HAP-1 (cell line): ENCODE results near the gene UBL5.

Source experiments
- DNase-seq, 2 experiments: peaks; one replicate each; pipeline ENCODE4 v3.0.0-alpha.2; 2016 to 2020; ENCODE audit warnings: low spot score in 2 of 2
- H3K27me3 ChIP-seq: fragments of 250-450 bp; sonication (Bioruptor Pico); 2 replicates; pipeline ENCODE4 v1.5.1; 2020; ENCODE audit warnings: low read depth, mild to moderate bottlenecking, moderate library complexity
- H3K36me3 ChIP-seq: fragments of 250-450 bp; sonication (Bioruptor Pico); replicated peaks from 2 replicates; pipeline ENCODE4 v1.5.1; 2020; ENCODE audit warnings: mild to moderate bottlenecking
- H3K4me1 ChIP-seq: fragments of 250-450 bp; sonication (Bioruptor Pico); 2 replicates; pipeline ENCODE4 v1.5.1; 2020; ENCODE audit warnings: mild to moderate bottlenecking
- H3K4me3 ChIP-seq: fragments of 250-450 bp; sonication (Bioruptor Pico); 2 replicates; pipeline ENCODE4 v1.5.1; 2020; ENCODE audit warnings: mild to moderate bottlenecking, moderate library complexity
- H3K9me3 ChIP-seq: fragments of 250-450 bp; sonication (Bioruptor Pico); 2 replicates; pipeline ENCODE4 v1.5.1; 2020; ENCODE audit warnings: mild to moderate bottlenecking, moderate library complexity
- in situ Hi-C: fragments of 300-500 bp; cut with MboI; formaldehyde crosslinking; loops from 3 replicates; pipeline ENCODE4 v1.14.3; 2020; ENCODE audit warnings: low sequenced_read_pairs, inconsistent platforms, mixed read lengths

UBL5 gene

DNA sequence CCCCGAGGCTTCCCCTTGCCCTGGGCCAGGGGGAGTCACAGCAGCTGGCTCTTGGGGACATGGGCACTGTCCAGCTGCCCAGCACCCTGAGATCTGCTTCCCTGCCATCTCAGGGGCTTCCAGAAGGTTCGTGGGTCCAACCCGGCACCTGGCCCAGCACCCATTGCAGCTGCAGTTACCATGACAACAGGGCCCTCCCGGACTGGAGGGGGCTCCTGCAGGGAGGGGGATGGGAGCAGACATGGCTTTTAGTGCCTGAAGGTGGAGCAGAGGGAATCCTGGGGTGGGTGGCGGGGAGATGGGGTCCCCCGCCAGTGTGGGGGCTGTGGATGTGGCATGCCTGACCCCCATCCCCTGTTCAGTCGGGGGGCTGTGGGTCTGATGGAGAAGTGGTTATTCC, 22.1 kb downstream of the UBL5 start:
- Histone ChIP-seq H3K36me3 (peaks cover 10% of the 10 kb centered on the region), H3K4me1 (no peaks in the 10 kb centered on the region), H3K4me3 (no peak overlapping the region), H3K27me3 (no peaks in the 10 kb centered on the region), H3K9me3 (no peaks in the 10 kb centered on the region)
- DNase-seq = no peak
- in situ Hi-C loops = no loop called here

DNA sequence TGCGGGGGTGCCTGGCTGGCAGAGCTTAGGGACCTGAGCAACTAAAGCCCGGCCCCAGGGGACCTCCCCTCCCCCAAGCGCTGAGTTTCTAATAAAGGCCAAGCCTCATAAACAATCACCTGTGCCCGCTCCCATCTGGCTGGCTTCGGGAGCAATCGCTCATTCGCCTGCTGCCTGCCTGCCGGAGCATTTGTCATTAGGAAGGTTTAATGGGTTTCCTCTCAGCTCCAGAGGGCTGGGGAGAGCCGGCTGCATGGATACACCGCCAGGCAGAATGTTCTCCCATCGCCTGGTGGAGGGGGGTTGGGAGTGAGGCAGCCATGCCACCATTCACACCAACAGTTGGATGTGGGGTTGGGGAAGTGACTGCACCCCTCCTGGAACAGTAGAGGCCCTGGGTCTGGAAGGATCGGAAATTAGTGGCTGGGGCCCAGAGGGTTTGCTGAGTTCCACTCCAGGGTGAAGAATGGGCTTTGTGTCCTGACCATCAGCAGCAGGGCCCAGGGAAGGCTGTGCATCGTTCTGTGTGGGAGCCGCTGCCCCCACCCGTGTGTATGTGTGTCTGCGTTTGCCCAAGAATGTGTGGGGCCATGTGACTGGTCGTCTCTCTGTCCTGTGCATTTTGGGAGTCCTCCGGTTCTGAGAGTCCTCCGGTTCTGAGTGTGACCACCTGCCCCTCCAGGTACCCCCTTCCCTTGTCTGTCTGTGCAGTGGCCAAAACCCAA, 22.7 kb downstream of the UBL5 start:
- DNase-seq = no peak
- peaks cover 10% of the 10 kb centered on the region for H3K36me3 ChIP-seq
- no peak overlapping the region for H3K4me3 ChIP-seq
- no peaks in the 10 kb centered on the region for H3K9me3 ChIP-seq
- in situ Hi-C loops = no loop called here
- H3K27me3 ChIP-seq = no peaks in the 10 kb centered on the region
- no peaks in the 10 kb centered on the region for H3K4me1 ChIP-seq

DNA sequence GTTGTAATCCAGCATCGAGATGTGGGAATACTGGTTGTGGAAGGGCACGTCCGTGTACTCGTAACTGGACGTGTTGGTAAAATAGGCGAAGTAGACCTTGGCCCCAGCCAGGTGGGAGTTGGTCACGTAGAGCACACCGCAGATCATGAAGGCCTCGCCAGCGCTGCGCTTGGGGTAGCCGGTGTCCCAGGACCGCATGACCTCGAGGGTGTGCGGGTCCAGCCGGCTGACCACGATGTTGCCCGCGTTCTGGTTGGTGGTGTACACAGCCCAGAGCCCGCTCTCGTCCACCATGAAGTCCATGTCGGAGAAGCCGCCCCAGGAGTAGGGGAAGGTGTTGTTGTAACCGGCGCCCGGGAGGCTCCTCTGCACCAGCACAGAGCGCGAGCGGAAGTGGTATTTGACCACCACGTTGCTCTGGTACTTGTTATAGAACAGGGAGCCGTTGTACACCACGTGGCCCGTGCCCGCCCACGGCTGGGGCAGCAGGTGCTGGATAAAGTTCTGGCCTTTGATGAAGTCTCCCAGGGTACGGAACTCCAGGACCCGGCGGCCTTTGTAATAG, 26.6 kb downstream of the UBL5 start:
- Histone ChIP-seq H3K9me3 (no peaks in the 10 kb centered on the region), H3K36me3 (no peaks in the 10 kb centered on the region), H3K27me3 (no peaks in the 10 kb centered on the region), H3K4me3 (no peak overlapping the region), H3K4me1 (no peaks in the 10 kb centered on the region)
- no peak for DNase-seq
- in situ Hi-C loops = no loop called here

DNA sequence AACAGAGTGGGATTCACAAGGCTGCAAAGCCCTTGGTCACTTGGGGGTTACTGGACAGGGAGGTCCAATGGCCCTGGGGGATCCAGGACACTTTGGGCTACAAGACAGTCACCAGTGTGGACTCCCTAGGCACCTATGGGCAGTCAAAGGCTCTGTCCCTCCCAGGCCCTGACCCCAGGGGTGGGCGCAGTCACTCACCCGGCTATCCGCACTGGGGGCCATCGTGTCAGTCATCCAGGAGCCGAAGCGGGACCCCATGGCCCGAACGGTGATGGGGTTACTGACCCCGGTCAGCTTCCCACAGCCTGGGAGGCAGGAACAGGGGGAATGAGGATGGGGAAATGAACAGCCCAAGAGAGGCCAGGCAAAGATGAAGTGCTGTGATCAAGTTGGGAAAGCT, 28.9 kb downstream of the UBL5 start:
- no peaks in the 10 kb centered on the region for H3K4me1 ChIP-seq

DNA sequence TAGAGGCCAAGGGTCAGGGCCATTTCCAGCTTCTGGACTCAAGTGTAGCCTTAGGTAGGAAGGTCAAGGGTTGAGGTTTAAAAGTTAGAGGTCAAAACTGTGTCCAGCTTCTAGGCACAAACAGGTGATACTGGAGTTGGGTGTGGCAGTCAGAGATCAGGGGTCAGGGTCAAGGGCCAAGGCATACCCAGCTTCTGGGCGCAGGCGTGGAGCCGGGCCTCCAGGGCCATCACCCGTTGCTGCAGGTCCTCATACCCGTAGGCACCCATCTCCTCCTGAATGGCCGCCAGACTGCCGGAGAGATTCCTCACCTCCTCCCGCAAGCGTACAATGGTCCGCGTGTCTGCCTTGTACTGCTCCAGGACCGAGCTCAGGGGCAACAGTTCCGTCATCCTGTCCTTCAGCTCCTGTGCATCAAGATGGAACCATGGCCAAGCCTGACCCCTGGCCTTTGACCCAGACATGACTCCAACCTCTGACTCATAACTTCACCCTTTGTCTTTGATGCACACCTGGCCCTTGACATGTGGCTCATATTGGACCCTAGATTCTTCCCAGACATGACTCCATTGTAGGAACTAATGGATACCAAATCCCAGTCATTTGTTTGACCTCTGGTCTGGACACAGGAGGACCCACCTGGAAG, 29.5 kb downstream of the UBL5 start:
- Histone ChIP-seq H3K27me3 (no peaks in the 10 kb centered on the region), H3K4me1 (no peaks in the 10 kb centered on the region), H3K9me3 (no peaks in the 10 kb centered on the region), H3K36me3 (no peaks in the 10 kb centered on the region), H3K4me3 (no peak overlapping the region)
- no peak for DNase-seq
- in situ Hi-C loops = no loop called here

More for the DNA sequence above, 28.9 kb downstream of the UBL5 start:
- no peak for DNase-seq
- Histone ChIP-seq H3K36me3 (no peaks in the 10 kb centered on the region), H3K9me3 (no peaks in the 10 kb centered on the region), H3K4me3 (no peak overlapping the region), H3K27me3 (no peaks in the 10 kb centered on the region)
- in situ Hi-C loops = no loop called here

DNA sequence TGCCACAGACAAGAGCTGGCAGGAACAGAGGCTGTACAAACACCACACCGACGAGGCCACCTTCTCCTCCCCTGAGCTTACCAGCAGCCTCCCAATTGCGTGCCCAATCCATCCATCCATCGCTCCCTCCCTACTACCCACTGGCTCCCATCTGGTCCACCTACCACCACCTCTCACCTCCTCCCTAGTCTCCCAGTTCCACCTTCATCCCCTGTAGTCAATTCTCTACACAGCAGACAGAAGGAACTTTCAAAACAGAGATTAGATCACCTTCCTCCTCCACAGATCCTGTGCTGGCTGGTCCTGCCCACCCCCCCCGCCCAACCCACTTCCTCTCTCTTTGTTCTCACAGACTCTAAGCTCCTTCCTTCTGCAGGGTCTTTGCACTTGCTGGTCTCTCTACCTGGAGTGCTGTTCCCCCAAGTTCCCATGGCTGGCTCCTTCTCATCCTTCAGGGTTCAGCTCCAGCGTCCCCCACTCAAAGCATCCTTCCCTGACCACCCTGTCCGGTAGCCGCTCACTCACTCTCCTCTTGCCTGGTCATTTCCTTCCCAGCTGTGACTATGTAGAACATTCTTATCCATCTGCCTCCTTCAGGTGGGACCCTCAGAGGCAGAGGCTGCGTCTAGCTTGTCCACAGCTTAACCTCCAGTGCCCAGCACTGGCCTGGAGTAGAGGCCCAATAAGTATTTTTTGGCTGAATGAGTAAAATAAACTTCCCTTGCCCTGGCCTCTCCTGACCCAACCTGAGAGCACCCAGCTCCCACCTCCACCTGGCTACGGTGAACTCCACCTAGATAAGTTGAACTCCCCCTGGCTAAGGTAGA, 30.4 kb downstream of the UBL5 start:
- no peak for DNase-seq
- Histone ChIP-seq H3K36me3 (no peaks in the 10 kb centered on the region), H3K4me1 (no peaks in the 10 kb centered on the region), H3K4me3 (no peak overlapping the region), H3K9me3 (no peaks in the 10 kb centered on the region), H3K27me3 (no peaks in the 10 kb centered on the region)
- in situ Hi-C loops = no loop called here

DNA sequence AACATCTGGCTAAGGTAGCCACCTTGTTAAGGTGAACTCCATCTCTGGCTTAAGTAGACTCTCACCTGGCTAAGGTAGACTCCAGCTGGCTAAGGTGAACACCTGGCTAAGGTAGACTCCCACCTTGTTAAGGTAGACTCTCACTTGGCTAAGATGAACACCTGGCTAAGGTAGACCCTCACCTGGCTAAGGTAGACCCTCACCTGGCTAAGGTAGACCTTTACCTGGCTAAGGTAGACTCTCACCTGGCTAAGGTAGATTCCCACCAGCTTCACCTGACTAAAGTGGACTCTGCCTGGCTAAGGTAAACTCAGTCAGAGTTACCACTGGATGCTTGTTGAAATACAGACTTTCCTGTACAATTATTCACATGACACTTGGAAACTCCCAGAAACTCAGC, 31.0 kb downstream of the UBL5 start:
- no peaks in the 10 kb centered on the region for H3K27me3 ChIP-seq
- in situ Hi-C loops = no loop called here
- H3K4me1 ChIP-seq = no peaks in the 10 kb centered on the region
- no peaks in the 10 kb centered on the region for H3K36me3 ChIP-seq
- no peak overlapping the region for H3K4me3 ChIP-seq
- DNase-seq = no peak
- H3K9me3 ChIP-seq = no peaks in the 10 kb centered on the region

DNA sequence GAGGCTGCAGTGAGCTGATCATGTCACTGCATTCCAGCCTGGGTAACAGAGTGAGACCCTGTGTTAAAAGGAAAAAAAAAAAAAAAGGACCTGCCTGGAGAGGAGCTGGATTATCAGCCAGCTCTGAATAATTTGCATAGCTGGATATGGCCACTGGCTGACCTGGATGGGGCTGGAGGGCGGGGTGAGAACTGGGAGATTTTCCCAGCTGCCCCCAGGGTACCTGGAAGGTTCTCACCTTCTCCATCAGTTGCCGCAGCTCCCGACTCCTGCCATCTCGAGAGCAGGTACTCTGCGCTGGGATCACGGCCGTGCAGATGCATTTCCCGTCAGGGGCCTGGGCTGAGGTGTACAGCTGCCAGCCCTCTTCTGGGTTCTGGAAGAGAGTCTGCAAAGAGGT, 32.7 kb downstream of the UBL5 start:
- H3K9me3 ChIP-seq = no peaks in the 10 kb centered on the region
- in situ Hi-C loops = no loop called here

DNA sequence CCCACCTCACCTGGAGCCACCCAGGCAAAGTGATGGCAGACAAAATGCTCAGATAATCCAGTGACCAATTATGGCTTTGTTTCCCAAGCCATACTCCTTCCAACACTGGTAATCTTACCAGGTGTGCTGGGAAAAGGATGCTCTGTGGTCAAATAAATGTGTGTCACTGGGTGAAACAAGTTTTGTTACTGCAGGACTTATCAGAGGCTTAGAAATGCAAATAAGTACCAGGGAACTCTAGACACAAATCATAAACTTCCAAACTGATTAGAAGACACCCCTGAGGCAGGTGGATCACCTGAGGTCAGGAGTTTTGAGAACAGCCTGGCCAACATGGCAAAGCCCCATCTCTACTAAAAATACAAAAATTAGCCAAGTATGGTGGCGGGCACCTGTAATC, 33.8 kb downstream of the UBL5 start:
- H3K9me3 ChIP-seq = no peaks in the 10 kb centered on the region
- peaks cover 5% of the 10 kb centered on the region for H3K4me1 ChIP-seq
- no peak overlapping the region for H3K4me3 ChIP-seq
- no peaks in the 10 kb centered on the region for H3K36me3 ChIP-seq
- H3K27me3 ChIP-seq = no peaks in the 10 kb centered on the region
- in situ Hi-C loops = no loop called here
- DNase-seq = no peak

More for the DNA sequence above, 32.7 kb downstream of the UBL5 start:
- no peaks in the 10 kb centered on the region for H3K27me3 ChIP-seq
- no peaks in the 10 kb centered on the region for H3K36me3 ChIP-seq
- H3K4me1 ChIP-seq = no peaks in the 10 kb centered on the region
- H3K4me3 ChIP-seq = no peak overlapping the region
- DNase-seq = no peak

DNA sequence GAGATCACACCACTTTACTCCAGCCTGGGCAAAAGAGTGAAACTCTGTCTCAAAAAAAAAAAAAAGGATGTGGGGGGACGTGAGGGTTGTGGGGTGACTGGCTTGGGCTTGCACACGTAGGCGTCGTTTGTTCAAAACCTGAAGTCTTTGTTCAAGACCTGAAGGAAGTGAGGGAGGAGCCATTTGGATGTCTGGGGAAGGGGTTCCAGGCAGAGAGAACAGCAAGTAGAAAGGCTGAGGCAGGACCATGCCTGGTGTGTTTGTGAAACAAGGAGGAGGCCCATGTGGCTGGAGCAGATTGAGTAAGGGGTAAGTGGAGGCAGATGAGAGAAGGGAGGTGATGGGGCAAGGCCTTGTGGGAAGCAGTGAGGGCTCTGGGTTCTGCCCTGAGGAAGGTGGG, 35.2 kb downstream of the UBL5 start:
- H3K36me3 ChIP-seq = no peaks in the 10 kb centered on the region
- no peak overlapping the region for H3K4me3 ChIP-seq
- H3K4me1 ChIP-seq = peaks cover 5% of the 10 kb centered on the region
- no peak for DNase-seq
- in situ Hi-C loops = no loop called here
- no peaks in the 10 kb centered on the region for H3K9me3 ChIP-seq
- H3K27me3 ChIP-seq = no peaks in the 10 kb centered on the region

DNA sequence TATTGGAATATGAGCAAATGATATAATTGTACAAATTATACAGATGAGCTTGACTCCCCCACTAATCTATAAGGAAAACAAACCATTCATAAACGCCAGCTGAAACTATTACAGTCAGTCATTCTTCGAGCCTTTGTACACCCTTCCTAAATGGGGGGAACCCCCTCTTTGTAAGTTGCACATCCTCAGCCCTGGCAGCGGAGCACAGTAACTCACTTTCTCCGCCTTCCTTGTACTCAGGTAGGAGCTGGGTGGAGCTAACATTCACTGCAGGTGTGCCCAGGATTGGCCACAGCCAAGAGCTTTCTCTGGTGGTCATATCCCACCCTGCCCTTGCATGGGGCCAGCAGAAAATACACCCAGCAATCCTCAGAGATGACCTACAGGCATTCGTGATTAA, 36.0 kb downstream of the UBL5 start:
- H3K27me3 ChIP-seq = no peaks in the 10 kb centered on the region
- no peak for DNase-seq
- no peak overlapping the region for H3K4me3 ChIP-seq
- no peaks in the 10 kb centered on the region for H3K9me3 ChIP-seq
- no peaks in the 10 kb centered on the region for H3K36me3 ChIP-seq
- in situ Hi-C loops = no loop called here
- peaks cover 5% of the 10 kb centered on the region for H3K4me1 ChIP-seq

DNA sequence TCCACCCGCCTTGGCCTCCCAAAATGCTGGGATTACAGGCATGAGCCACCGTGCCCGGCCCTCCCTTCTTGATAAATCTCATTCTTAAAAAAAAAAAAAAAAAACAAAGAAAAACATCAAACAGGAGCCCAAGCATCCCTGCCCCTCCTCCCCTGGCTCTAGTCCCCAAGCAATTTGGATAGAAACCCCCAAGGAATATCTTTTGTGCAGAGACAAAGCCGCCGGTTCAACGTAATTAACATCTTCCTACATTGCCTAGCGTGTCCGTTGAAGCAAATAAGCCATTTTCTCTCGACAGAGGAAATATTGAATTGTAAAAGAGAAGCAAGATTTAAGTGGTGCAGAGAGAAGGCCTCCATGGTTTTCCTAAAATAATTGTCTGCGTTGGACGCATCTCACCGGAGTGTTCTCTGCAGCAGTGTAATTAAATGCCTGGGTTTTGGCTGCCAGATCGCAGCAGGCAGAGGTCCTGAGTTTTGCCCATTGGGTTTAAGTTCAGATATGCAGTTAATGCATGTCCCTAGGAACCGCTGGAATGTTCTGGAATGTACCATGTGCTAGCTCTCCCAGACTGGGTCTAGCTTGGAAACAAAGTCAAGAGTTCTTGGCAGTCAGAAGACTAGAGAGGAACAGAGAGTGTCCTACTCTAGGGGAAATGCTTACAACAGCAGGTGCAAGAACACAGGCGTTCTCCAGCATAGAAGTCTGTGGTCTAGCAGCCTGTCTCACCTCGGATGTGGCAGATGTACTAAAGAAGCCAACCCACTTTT, 38.2 kb downstream of the UBL5 start:
- in situ Hi-C loops = no loop called here
- Histone ChIP-seq H3K36me3 (no peaks in the 10 kb centered on the region), H3K27me3 (no peaks in the 10 kb centered on the region), H3K4me1 (peaks cover 5% of the 10 kb centered on the region), H3K4me3 (no peak overlapping the region), H3K9me3 (no peaks in the 10 kb centered on the region)
- peak; percentile 53 to 61 for DNase-seq

DNA sequence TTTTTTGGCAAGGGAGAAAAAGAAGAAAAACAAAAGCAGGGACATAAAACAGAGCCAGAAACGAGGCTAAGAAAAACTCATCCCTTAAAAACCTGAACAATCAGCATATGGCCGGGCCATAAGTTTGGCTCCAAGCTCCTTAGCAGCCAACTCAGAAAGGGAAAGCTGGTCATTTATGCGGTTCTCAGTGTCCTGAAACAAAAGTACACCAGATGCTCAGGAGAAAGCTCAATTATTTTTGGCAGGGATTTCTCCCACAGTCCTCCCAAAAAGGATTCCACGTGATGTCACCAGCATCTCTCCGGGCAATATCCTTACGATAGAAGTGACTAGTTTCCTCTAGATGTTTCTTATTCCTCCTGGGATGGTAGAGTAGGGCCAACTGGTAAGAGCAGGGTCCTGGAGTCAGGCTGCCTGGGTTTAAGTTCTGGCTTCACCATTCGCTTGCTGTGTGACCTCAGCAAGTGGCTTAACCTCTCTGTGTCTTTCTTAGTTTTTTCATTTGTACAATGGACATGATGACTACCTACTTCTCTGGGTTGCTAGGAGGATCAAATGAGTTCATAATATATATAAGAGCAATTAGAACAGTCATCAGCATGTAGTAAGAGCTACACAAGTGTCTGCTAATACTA, 41.4 kb downstream of the UBL5 start:
- H3K36me3 ChIP-seq = no peaks in the 10 kb centered on the region
- in situ Hi-C loops = no loop called here

More for the DNA sequence above, 41.4 kb downstream of the UBL5 start:
- no peak overlapping the region for H3K4me3 ChIP-seq
- H3K27me3 ChIP-seq = no peaks in the 10 kb centered on the region
- H3K9me3 ChIP-seq = no peaks in the 10 kb centered on the region
- peaks cover 5% of the 10 kb centered on the region for H3K4me1 ChIP-seq
- DNase-seq = no peak
